Renal cortex interstitium (tissue), 11 donors: Measurements from ENCODE around the gene DENND5B. TPM values are rescaled to one million over a fixed set of nuclear protein-coding genes. Genes with fewer than 3 reads are reported as not detected.
"Not testable (repeated sequence)": the region's sequence is repeated elsewhere in the genome, so short reads cannot be mapped to it uniquely, and the experiment has no call there.

ENCODE experiments used
- DNase-seq, 11 donors: peaks; one replicate each; pipeline ENCODE4 v3.0.0-alpha.2; 2013; ENCODE audit warnings: low read depth in 9 of 11, low spot score in 4 of 11; ENCODE audit errors: extremely low read depth in 1 of 11
- polyA plus RNA-seq, 3 donors: library from polyadenylated mRNA; unstranded; fragments of 120-200 nt; gene quantifications; one replicate each; pipeline ENCODE4 v1.2.1, GENCODE V29; 2013; ENCODE audit not compliant: insufficient read length in 3 of 3

Gene DENND5B
- polyA plus RNA-seq, 3 donors, result 27.7 to 34.2 (median 28.4) TPM

DNA sequence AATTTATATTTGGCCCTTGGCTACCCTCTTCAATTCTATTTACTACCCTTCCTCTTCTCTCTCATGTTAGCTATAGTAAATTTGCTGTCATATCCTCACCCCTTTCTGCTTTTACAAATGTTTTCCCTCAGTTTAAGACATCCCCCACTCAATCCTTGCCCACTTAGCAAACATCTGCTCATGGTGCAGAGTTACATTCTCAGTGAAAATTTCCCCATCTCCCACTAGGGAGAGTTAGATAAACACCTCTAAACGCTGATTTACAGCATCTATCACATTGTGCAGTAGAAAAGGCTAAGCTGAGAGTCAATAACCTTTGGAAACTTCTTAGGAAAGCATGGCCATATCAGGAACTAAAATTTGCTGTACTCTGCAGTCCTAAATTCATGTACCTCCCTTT lies 69.0 kb downstream of the DENND5B start:
- DNase-seq, result peak in 7 of 11 donors; percentile 26 to 70 (median 55)

DNA sequence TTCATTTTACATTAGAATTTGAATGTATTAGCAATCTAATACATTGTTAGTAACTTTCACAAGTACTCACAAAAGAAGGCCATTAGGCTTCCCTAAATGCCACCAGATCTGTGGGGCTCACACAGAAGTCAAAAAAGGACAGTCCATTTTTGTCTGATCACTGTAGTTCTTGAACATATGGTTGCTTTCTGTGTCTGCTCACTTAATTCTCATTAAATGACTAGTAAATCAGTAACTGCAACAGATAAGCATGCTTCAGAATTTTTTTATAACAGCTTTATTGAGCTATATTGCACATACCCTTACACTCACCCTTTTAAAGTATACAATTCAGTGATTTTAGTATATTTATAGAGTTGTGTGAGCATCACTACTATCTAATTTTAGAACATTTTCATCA lies 71.4 kb downstream of the DENND5B start:
- no peak for DNase-seq

DNA sequence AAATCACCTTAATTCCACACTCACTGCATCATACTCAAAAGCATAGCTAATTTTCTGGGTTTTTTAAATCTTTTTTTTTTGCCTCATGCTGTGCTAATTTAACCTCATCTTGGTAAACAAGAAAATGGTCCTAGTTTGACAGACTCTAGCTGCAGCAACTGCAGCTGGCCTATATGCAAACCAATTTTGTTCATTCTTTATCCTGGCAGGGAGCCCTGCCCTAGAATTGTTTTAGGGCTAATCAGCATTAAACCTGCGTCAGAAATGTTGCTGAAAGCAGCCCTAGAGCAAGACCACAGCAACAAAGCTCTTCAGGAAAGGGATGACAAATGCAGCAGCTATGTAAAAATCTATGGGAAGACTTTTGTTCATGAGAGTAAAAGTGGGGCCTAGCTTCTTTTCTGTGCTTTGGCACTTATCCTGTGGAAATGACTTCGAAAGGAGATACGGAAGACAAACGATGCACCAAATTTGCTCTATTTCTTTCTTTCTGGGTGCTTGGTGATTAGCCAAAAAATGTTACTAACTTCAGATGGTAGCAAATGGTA lies 72.2 kb downstream of the DENND5B start:
- DNase-seq, result peak in 2 of 11 donors; percentile 35 to 43

DNA sequence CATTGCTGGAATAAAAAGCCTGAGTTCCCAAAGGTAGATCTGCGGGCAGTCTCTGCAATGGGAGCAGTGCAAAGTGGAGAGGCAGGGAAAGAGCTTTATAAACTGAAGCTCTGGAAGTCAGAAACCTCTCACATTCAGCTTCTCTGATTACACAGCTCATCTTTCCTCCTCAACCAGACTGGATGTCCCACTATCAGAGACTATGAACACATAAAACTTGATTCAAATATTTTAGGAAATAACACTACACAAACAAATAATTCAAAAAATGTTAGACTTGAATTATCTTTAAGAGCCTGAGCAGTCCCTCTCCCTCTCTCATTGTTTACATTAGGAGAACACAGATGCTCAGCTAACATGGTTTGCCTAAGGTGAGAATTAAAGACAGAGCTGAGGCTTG lies 72.9 kb downstream of the DENND5B start:
- DNase-seq, result no peak

DNA sequence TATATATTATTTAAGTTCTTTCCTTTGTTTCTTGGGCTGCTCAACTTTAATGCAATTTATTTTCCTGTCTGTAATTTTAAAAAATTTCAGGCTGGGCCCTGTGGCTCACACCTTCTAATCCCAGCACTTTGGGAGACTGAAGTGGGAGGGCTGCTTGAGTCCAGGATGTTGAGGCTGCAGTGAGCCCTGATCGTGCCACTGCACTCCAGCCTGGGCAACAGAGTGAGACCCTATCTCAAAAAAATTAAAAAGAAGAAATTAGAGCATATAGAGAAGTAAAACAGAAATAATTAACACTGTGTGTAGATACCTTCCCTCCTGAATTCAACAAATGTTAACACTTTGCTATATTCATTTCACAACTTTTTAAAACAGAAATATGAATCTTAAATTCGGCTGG lies 74.2 kb downstream of the DENND5B start:
- DNase-seq, result no peak

DNA sequence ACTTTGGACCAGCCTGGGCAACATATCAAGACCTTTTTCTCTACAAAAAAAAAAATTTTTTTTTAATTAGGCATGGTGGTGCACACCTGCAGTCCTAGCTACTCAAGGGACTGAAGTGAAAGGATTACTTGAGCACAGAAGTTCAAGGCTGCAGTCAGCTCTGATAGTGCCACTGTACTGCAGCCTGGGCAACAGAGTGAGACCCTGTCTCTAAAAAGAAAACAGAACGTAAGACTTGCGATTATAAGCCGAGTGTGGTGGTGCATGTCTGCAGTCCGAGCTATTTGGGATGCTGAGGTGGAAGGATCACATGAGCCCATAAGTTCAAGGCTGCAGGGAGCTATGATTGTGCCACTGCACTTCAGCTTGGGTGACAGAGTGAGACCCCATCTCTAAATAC lies 76.0 kb downstream of the DENND5B start:
- no peak for DNase-seq

DNA sequence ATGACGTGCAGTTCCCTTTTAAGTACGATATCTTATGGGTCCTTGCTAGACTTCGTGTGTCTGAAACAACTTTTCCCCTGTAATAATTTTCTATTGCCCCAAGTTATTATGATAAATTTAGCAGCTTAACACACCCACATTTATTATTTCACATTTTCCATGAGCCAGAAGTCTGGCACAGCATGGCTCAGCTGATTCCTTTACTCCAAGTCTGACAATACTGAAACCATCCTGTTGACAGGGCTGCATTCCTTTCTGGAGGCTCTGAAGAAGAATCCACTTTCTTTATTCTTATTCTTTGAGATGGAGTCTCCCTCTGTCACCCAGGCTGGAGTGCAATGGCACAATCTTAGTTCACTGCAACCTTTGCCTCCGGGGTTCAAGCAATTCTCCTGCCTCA lies 80.9 kb downstream of the DENND5B start:
- no peak for DNase-seq

DNA sequence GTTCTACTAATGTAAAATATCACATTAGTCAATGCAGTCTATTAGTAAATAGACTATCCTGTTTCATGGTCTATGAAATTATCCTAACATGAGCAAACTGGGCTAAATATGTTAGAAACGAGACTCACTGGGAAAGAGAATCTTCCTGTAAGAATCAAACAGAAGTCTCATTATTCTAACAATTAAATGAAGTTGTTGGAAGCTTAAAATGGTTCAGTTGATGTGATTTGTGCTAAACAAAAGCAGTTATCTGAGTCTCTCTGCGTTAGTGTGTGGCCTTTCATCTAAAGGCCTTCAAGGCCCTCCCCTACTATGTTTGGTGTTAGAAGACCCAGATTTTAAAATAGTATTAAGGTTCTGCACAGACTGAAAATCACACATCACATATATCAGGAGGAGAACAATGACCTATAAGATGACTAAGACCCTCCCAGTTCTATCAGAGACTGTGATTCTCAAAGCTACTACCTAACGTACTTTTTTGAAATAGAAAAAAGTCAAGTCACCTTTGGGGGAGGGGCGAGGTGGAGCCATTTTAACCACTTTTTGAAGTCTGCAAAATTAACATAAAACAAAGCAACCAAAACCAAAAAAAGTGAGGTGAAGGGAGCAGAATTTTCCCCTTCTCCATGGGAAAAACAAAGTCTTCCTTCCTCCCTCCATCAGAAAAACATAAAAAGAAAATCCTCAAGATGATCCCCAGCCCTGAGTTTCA lies 82.3 kb downstream of the DENND5B start:
- DNase-seq, result no peak

DNA sequence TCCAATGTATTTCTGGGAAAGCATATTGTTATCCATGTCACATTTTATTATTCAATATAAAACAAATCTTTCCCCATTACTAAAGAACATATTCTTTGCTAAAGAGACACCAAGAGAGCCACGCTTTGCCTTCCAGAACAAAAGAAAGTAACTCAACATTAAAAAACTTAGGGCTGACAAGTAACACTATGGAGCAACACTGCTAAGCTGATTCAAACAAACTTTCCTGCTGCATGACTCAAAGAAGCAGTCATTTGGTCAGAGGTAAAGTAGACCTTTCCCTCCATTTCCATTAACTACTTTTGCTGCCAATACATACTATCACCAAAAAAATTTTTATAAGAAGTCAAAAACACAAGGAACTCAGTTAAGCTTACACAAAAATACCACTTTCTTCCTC lies 83.0 kb downstream of the DENND5B start:
- DNase-seq, result no peak

DNA sequence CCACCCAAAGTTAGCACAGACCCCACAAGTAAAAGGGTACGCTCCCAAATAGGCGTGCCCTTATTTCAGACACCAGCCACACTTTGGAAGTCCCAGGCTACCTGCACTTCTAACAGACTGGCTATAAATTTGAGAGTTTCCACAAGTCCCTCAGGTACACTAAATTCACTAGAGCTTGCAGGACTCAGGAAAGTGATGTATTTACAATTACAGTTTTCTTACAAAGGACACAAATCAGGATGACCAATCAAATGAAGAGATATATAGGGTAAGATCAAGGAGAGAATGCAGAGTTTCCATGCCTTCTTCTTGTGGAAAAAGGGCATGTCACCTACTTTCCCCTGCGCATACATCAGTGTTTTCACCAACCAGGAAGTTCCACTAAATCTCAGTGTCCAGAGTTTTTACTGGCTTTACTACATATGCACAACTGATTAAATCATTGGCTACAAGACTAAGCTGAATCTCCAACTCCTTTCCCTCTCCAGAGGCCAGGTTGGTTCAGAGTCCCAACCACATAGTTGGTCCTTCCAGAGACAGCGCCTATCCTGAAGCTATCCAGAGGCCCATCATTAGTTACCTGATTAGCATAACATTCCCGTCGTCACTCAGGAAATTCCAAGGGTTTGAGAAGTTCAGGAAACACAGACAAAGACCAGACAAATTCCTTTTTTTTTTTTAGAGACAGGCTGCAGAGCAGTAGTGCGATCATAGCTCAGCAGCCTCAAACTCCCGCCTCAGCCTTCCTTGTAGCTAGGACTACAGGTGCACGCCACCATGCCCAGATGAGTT lies 84.2 kb downstream of the DENND5B start:
- no peak for DNase-seq

DNA sequence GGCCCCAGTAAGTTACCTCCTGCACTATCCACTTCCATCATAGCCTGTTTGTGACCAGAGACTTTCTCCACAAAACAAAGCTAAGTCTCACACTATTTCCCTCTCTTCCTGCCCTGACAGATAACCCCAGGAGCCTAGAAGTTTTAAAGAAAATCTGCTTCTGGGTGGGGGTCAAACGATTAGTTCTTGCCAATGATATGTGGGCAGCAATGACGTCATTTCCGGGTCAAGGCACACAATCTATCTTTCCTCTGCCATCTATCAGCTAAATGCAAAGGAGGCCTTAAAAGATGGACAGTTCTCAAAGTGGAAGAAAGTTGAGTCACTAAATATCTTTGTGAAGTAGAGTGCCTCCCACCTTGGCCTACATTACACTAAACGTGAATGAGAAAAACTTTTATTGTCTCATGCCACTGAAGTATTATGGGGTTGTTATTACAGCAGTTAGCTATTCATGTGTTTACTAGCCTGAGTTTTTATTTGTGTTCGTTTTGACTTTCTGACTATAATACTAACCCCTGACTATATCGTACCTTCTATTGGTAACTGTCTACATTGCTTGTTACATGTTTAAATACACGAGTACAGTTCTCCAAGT lies 86.2 kb downstream of the DENND5B start:
- no peak for DNase-seq

DNA sequence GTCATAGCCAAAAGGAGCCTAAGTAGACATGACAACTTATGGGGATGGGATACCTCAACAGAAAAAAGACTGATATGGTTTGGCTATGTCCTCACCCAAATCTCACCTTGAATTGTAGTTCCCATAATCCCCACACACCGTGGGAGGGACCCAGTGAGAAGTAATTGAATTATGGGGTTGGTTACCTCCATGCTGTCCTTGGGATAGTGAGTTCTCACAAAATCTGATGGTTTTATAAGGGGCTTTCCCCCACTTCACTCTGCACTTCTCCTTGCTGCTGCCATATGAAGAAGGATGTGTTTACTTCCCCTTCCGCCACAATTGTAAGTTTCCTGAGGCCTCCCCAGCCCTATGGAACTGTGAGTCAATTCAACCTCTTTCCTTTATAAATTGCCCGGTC lies 89.9 kb downstream of the DENND5B start:
- DNase-seq, result not testable (repeated sequence)

DNA sequence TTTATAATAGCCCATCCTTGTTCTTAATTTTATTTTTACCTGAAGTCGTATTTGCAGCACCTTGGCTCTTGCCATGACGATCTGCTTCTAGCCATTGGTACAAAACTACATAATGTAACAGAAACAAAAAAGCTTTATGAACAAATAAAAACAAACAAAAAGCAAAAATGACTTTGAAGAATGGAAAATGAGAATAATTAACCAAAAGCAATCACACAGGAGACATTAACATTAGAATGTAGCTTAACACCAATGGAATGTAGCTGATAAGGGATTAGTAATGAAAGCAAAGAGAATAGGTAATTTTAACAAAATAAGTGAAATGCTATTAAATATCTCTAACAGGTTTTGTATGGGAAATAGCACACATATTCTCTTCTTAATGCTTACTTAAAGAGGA lies 91.4 kb downstream of the DENND5B start:
- DNase-seq, result no peak

DNA sequence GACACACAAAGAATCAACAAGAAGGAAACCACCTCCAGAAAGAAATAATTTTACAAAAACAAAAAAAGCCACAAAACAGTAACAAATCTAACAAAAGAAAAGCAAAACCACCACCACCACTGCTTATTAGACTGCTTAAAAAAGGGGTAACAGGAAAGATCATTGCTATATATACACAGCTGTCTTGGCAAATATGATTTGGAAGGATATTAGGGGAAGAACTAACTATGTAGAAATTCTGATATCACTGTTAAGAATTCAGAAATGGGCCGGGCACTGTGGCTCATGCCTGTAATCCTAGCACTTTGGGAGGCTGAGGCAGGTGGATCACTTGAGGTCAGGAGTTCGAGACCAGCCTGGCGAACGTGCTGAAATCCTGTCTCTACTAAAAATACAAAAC lies 92.5 kb downstream of the DENND5B start:
- DNase-seq, result no peak

DNA sequence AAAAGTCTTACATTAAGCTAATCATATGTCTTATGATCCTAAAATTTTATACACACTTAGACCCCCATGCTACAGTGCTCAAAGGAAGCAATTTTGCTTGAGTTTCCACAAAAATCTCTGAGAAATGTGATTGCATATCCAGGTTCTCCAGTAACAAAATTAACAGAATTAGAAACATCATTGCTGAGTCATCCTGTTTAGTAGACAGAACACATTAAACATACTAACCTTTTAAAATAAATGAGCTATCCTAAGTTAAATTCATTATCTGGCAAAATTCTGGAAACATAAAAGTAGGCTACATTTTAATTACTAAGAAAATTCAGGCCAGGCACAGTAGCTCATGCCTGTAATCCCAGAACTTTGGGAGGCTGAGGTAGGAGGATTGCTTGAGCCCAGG lies 94.7 kb downstream of the DENND5B start:
- DNase-seq, result no peak

DNA sequence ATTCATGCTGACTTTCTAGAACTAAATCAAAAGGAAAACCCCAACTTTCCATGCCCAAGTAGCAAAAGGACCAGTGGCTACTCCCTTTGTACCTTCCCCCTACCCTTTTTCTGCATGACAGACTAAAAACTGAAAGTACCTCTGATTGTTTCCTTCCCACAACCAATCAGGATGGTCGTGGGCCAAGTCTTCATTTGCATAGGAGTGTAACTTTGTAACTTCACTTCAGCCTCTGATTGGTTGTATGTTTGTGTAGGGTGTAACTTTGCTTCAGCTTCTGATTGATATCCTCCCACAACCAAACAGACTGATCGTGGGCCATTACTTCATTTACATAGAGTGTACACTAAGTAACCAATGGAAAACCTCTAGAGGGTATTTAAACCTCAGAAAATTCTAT lies 96.5 kb downstream of the DENND5B start:
- DNase-seq, result no peak

DNA sequence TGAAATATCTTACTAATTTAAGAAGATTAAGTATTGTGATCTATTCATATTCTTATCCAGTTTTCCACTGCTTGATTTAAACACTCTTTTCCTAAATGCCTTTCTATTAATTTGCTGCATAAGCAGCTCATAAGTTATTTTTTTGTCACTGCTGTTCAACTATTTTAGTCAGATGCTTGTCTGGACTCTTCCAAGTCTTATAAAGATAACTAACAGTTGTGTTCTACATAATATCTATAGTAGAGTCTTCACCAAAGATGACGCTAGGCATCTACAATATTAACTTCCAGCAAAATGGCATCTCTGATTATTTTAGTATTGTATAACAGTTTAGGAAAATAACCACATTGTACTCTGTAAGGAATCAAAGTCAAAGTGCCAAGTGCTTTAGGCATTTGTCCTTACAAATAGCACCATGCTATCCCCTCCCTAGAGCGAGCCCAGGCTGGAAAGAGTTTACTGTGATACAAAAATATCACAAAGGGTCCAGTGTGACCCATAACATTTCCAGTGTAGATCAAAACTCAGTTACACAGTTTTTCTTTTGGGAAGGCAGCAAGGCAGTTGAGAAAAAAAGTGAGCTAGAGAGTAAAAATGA lies 98.2 kb downstream of the DENND5B start:
- DNase-seq, result no peak

DNA sequence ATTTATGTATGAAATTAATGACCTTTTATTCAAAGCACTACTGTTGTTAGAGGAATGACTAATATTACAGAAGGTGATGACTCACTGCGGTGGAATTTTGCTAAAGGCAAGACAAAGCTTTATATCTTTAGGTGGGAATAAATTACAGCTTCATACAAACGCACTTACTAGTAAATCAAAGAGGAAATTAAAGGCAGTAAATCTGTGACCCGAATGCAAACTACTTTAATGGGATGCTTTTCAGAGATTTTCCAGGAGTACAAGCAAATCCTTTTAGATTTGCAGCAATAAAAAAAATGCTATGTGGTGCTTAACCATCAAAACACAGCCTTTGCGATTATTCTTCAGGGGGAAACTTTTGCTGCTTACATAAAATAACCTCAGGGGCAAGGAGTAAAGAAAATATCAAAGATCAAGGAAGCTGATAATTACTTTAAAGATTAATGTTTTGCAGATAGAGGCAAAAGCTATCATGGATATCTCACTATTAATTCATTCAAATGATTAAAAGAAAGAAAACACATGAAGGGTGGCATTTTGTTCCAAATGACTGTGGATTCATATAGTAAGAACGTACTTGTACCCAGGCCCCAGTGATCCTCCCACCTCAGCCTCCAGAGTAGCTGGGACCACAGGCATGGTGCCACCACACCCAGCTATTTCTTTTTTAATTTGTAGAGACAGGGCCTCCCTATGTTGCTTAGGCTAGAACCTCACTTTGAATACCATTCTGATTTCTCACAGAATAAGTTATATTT lies 98.9 kb downstream of the DENND5B start:
- peak; percentile 47 to 83 (median 54) for DNase-seq

DNA sequence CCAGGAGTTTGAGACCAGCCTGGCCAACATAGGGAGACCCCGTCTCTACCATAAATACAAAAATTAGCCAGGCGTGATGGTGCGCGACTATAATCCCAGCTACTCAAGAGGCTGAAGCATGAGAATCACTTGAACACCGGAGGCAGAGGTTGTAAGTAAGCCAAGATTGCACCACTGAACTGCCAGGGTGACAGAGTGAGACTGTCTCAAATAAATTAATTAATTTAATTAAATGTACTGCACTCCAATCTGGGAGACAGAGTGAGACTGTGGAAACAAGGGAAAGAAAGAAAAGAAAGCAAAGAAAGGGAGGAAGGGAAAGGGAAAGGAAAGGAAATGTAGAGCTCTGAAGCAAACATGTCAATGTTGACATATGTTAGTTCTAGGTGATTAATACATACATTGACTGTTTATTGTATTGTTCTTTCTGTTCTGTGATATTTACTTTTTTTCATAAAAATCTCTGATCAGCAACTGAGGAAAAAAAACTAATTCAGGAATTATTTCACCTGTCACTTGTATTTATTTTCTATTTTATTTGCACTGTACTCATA lies 99.6 kb downstream of the DENND5B start:
- no peak for DNase-seq
